GM19372 (cell line): ENCODE data around the gene CLEC16A.

Source experiments
- ATAC-seq: cut with Tn5 transposase; IDR thresholded peaks from one replicate; pipeline ENCODE4 v1.9.1; 2021; ENCODE audit warnings: mild to moderate bottlenecking, low read depth, moderate library complexity; ENCODE audit not compliant: unreplicated experiment

Gene CLEC16A

DNA sequence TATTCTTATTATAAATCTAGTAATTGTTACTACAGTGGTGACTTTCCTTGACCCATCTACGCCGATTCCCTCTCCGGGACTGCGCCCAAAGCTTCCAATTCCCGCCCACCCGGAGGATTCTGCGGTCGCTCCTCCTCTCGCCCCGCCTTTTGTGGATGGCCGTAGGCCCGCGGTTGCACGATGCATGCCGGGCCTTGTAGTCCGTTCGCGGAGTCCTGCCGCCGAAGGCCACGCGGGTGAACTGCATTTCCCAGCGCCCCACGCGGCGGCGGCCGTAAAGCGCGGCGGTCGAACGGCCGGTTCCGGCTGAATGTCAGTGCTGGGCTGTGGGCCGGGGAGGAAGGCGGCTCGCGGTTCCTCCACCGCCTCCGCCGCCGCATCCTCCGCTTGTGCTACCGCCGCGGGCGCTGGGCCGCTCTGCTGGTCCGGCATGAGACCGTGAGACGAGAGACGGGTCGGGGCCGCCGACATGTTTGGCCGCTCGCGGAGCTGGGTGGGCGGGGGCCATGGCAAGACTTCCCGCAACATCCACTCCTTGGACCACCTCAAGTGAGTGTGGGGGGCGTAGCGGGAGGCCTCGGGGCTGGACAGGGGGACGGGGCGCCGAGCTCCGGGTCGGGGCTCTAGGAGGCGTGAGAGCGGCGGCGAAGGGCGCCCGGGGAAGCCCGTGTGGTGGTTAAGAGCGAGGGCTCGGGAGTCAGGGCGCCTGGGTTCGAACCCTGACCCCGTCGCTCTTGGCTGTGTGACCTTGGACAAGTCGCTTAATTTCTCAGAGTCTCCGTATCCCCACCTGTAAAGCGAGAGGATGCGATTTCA, at the start of gene CLEC16A:
Gene CLEC16A, plus strand, starts transcription at position 316 of the 816 bp plus-strand sequence. Its CDS starts 154 bp downstream, at position 470.
- peak; percentile 73 for ATAC-seq

- ATAC-seq, result no peak
These were observed 49.1 kb upstream of the CLEC16A start for GRCh38 chr16:10895053-10895946.

GRCh38 chr16:10896165-10896564, 48.2 kb upstream of the CLEC16A start:
- ATAC-seq, result no peak

DNA sequence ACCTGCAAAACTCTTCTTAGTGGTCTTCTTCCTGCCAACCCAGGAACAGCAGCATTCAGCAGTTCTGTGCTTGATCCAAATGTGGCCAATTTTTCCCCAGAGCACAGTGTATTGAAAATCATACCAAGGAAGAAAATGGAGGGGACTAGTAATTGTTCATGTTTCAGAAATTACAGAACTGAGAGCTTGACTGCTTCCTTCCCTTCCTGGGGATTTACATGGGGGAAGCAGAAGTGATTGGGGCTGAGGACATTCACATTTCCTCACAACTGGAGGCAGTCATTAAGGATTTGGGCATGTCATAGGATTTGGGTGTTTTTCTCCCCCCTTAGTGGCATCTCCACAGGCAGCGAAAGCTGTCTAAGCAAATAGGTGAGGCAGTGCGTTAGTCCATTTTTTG, 47.6 kb upstream of the CLEC16A start:
- ATAC-seq, result no peak

- ATAC-seq, result peak; percentile 65
These were observed 47.2 kb upstream of the CLEC16A start for GRCh38 chr16:10897134-10897533.

GRCh38 chr16:10902999-10903398, 41.4 kb upstream of the CLEC16A start:
- ATAC-seq, result no peak

- no peak for ATAC-seq
These were observed 37.9 kb upstream of the CLEC16A start for GRCh38 chr16:10906482-10906881.

- no peak for ATAC-seq
These were observed 37.2 kb upstream of the CLEC16A start for GRCh38 chr16:10906914-10907756.

- no peak for ATAC-seq
These were observed 36.7 kb upstream of the CLEC16A start for GRCh38 chr16:10907757-10908045.

- ATAC-seq, result no peak
These were observed 33.1 kb upstream of the CLEC16A start for GRCh38 chr16:10911267-10911666.

DNA sequence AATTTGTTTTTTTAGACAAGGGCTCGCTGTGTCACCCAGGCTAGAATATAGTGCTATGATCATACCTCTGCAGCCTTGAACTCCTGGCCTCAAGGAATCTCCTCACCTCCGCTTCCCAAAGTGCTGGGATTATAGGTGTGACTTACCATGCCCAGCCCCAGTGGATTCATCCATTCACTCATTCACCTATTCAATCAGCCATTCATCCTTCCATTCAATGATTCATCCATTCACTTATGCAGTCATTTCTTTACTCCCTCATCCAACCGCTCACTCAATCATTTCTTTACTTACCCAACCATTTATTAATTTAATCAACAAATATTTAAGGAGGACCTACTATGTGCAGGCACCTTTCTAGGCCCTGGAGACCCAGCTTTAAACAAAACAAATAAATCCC, 27.8 kb upstream of the CLEC16A start:
- ATAC-seq, result no peak

DNA sequence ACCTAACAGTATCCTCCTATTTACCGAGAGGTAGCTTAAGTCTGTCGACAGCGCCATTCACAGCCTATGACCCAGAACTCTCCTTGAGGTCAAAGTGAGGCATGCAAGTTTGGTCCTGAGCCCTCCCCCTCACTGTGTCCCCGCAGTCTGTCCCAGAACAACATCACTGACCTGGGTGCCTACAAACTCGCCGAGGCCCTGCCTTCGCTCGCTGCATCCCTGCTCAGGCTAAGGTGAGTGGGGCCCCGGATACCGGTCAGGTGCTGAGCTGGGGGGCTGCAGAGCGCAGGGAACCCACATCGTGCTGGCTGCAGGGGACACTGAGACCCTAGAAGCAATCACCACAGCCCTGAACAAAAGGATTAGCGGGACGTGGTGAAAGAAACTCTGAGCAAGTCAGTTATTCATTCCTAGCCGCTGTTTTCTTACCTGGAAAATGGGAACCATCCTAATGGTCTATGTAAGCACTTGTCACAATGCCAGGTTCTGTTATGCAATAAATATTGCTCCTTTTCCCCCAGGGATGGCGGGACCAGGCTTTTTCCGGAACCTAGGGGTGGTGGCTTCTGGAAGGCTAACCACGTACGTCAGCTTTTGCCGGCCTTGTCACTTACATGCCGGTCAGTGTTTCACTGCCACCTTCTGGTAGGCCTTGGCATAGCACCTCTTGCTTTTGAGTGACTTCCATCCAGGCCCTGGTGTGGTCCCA, 25.9 kb upstream of the CLEC16A start:
- peak; percentile 65 for ATAC-seq

DNA sequence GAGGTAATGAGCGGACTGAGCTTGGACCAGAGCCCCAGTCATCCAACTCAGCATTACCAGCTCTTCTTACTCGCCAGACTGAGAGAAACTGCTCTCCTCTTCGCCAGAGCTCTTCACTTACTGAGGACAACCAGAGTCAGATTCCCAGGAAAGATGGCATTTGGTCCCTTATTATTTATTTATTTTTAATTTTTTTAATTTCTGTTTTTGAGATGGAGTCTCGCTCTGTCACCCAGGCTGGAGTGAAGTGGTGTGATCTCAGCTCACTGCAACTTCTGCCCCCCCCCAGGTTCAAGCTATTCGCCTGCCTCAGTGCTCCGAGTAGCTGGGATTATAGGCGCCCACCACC, 25.4 kb upstream of the CLEC16A start:
- ATAC-seq, result no peak

DNA sequence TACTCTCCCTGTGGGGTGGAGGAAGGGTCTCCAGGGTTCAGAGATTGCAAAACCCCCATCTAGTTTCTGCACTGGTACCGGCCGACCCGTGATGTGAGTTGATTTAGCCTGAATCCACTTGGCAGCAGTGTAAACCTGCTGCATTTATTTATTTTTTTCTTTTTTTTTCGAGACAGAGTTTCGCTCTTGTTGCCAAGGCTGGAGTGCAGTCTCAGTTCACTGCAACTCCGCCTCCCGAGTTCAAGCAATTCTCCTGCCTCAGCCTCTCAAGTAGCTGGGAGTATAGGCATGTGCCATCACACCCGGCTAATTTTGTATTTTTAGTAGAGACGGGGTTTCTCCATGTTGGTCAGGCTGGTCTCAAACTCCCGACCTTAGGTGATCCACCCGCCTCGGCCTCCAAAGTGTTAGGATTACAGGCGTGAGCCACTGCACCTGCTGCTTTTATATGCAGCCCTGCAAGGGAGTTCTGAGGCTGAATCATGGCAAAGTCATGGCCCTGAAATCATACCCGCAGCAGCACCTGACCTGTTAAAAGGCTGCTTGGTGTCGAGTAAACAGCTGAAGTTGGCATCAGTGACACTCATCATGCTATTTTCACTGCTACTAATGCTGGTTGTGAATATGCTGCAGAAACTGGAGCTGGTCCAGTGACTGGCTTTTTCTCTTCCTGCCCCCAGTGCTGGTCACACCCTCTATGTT, 23.5 kb upstream of the CLEC16A start:
- ATAC-seq, result no peak

GRCh38 chr16:10921536-10922327, 22.6 kb upstream of the CLEC16A start:
- ATAC-seq, result no peak

DNA sequence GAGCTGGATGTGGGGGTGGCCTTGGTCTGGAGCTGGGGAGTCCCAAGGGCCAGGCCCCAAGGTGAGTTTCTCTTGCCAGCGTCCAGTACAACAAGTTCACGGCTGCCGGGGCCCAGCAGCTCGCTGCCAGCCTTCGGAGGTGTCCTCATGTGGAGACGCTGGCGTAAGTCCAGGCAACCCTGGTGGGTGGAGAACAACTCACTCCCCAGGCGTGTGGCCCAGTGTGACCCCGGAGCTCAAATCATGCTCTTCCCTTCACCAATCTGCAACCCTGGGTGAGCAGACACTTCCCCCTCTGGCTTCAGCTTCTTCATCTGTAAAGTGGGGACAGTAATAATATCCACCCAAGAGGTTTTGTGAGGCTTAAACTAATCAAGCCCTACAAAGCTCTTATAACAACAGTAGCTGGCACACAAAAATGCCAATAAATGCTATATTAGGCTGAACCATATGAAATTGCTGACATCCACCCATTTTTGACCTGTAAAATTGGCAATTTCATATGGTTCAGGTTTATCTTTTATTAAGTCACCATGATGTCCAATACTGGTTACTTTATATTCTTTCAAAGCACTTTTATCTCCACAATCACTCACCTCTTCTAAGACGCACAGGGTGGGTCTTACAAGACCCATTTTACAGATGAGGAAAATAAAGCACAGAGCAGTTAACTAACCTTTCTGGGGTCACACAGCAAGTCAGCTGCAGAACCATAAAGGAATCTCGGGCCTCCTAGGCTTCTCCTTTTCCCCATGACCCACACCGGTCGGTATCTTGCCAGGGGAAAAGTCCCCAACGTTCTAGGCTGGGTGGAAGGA, 21.8 kb upstream of the CLEC16A start:
- ATAC-seq, result no peak

- ATAC-seq, result no peak
These were observed 21.2 kb upstream of the CLEC16A start for GRCh38 chr16:10923146-10923649.

GRCh38 chr16:10923650-10924214, 20.6 kb upstream of the CLEC16A start:
- no peak for ATAC-seq
